Ureter (tissue), 1 donor: ENCODE data around the gene ARHGEF10L. TPM values are rescaled to one million over a fixed set of nuclear protein-coding genes. Genes with fewer than 3 reads are reported as not detected.

Source experiments
- DNase-seq: peaks from one replicate; pipeline ENCODE4 v3.0.0-alpha.2; 2020; ENCODE audit warnings: low spot score
- total RNA-seq: library from RNA; stranded (reverse); gene quantifications from one replicate; pipeline ENCODE4 v1.2.4, GENCODE V29; 2023
- donor health status: DM: yes; HTN: yes; CAD: no.

ARHGEF10L gene
- total RNA-seq, 1 donor from 2014 or later, result 166 TPM

DNA sequence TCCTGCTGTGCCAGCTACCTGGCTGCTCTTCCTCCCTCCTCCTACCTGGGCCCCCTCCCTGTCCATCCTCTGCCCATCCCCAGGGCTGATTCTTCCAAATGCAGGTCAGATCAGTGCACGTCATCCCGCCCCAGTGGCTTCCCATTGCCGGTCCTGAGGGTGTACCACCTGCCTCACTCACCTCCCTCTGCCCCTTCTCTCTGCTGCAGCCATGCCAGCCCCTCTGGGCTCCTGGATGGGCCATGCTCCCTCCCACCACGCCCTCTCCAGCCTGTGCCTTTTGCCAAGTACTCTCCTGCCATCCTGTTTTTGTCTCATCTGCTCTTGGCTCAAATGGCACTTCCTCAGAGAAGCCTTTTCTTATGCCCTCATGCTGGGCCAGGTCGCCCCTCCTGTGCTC, 95.8 kb downstream of the ARHGEF10L start:
- DNase-seq, result no peak

- no peak for DNase-seq
These were observed 96.3 kb downstream of the ARHGEF10L start for GRCh38 chr1:17635811-17636210.

GRCh38 chr1:17636612-17637011, 97.1 kb downstream of the ARHGEF10L start:
- no peak for DNase-seq

- DNase-seq, result no peak
These were observed 97.6 kb downstream of the ARHGEF10L start for GRCh38 chr1:17637055-17637454.

GRCh38 chr1:17639703-17640340, 100.3 kb downstream of the ARHGEF10L start:
- DNase-seq, result no peak

DNA sequence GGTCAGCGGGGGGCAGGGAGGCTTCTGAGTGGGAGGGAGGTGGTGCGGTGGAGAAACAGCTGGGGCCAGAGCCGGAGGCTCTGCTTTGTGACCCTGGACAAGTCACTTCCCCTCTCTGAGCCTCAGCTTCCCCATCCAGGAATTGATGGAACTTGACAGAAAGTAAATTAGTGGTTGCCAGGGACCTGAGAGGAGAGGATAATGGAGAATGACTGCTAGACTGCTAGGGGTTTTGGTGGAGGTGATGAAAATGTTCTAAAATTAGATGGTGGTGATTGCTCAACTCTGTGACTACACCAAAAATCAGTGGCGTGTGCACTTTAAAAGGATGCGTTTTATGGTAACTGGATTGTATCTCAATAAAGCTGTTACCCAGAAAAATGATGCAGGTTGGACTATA, 100.9 kb downstream of the ARHGEF10L start:
- no peak for DNase-seq

DNA sequence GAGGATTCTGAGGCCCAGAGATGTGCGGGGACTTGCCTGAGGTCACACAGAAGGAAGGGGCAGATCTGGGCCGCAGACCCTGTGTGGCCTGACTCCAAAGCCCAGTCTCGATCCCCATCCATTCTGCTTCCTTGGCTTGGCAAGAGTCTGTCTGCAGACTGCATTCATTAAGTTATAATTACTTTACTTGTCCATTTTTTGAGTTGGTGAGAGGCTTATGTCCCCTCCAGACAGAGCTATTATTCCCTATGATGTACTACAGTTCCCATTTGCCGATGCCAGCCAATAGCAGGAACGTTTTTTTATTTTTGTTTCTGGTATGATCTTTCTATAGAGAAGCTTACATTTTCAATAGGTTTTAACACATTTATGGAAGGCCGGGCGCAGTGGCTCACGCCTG, 101.5 kb downstream of the ARHGEF10L start:
- DNase-seq, result no peak

DNA sequence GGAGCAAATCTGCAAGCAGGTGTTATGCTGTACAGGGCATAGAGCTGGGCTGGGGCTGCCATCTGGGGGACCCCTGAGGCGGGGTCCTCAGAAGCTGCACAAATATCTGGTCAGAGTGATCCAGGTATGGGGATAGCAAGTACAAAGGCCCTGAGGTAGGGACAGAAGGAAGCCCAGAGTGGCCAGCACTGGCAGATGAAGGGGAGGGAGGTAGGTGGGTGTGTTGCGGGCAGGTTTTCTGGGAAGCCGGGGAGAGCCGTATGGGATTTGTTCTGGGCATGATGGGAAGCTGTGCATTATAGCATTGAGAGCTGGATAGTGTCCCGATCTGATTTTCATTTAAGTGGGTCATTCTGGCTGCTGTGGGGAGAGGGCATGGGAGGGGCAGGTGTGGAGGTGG, 102.7 kb downstream of the ARHGEF10L start:
- DNase-seq, result no peak

DNA sequence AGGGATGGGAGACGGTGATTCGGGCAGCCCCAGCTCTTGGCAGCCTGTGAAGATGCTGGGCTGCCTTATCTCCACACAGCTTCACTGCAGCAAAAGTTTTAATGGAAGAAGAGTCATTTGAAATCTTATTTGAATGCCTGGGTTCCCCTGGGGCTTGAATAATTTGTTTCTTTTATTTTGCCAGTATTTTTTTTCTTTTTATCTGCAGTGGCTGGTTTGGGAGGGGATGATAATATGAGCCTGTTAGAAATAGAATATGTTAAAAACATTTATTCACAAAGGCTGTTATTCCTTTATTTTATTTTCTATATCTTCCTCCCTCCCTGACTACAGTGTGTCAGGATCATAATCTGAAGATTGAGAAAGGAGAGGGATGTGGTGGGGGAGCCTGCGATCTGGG, 103.4 kb downstream of the ARHGEF10L start:
- DNase-seq, result no peak

GRCh38 chr1:17643861-17644703, 104.6 kb downstream of the ARHGEF10L start:
- no peak for DNase-seq

- DNase-seq, result no peak
These were observed 105.8 kb downstream of the ARHGEF10L start for GRCh38 chr1:17645068-17645911.

DNA sequence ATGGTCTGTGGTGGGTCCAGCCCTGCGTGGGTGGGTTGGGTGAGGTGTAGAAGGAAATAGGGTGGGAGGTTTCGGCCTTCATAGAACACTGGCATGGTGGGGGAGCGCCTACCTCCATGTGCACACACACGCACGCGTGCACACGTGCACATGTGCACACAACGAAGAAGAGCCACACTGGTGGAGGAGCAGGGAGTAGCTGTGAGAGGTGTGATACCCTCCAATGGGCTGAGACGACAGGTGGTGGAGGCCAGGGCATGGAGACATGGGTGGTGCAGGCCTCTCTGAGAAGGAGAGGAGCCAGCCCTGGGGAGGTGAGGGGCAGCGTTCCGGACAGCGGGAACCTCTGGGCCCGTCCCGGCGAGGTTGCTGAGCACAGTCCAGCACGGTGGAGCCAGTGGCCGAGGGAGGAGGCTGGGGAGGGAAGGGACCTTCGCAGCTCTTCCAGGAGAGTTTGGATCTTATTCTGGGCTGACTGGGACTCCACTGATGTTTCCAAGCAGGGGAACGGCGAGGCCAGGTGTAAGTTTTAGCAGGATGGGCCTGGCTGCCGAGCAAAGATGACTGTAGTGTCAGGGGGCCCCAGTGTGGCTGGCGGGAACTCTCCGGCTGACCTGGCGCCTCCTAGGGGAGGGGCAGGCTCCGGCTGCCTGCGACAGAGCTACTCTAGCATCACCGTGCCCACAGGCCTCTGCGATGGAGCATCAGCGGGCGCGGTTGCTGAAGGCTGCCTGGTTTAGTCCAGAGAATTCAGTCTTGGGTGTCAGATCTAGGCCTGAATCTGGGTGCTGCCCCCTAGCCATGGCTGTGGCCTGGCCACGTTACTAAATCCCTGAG, 107.2 kb downstream of the ARHGEF10L start:
- DNase-seq, result no peak

- no peak for DNase-seq
These were observed 109.1 kb downstream of the ARHGEF10L start for GRCh38 chr1:17648457-17649145.

DNA sequence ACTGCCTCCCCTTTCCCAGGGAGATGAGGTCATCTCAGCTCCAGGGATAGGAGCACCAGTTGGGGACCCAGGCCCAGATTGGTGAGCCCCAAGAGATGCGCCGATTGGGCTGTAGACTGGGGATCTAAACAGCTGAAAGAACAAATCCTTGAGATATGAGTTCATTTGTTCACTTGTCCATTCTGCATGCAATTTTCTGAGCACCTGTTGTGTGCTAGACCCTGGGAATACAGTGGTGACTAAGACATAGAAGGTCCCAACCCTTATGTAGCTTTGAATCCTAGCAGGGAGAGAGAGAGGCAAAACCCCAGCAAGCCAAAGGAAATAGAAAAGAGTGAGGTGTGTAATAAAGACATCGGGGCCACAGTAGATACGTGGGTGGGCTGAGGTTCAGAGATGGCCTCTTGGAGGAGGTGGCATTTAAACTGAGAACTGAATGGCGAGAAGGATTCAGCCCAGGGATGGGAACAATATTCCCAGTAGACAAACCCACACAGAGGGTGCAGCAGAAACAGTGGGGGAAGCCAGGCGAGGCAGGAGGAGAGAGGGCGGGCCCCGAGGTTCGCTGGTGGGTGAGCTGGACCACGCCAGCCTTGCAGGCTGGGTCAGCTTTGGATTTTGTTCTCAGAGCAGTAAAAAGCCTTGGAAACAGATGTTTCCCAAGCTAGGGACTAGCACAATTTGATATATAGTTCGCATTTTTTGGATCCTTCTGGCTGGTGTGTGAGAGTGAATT, 110.0 kb downstream of the ARHGEF10L start:
- no peak for DNase-seq

- no peak for DNase-seq
These were observed 113.8 kb downstream of the ARHGEF10L start for GRCh38 chr1:17653276-17653675.

GRCh38 chr1:17653728-17654351, 114.3 kb downstream of the ARHGEF10L start:
- no peak for DNase-seq

DNA sequence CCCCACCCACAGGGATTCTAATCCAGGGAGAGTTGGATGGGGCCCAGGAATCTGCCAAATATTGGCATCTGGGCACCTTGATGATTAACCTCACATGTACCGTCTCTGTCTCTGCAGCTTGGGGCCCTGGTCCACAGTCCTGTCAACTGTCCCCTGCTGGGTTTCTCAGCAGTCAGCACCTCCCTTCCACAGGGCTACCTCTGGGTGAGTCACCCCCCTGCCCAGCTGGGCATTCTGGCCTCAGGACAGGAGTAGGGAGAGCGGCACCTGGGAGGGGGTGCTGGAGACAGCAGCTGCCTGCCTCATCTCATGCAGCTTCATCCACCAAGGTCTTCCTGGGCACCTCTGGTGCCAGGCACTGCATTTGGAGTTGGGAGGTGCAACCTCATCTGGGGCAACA, 115.0 kb downstream of the ARHGEF10L start:
- DNase-seq, result no peak

DNA sequence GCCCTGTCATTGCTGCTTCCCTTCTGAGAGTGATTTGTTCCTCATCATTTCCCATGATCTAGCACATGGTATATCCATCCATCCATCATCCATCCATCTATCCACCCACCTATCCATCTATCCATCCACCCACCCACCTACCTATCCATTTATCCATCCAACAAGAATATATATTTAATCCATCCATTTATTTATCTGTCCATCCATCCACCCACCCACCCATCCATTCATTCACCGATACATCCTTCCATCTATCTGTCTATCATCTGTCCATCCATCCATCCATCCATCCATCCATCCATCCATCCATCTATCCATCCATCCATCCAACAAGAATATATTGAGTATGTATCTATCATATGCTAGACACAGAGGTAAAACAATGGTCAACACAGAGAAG, 115.7 kb downstream of the ARHGEF10L start:
- no peak for DNase-seq

- no peak for DNase-seq
These were observed 116.4 kb downstream of the ARHGEF10L start for GRCh38 chr1:17655922-17656321.

DNA sequence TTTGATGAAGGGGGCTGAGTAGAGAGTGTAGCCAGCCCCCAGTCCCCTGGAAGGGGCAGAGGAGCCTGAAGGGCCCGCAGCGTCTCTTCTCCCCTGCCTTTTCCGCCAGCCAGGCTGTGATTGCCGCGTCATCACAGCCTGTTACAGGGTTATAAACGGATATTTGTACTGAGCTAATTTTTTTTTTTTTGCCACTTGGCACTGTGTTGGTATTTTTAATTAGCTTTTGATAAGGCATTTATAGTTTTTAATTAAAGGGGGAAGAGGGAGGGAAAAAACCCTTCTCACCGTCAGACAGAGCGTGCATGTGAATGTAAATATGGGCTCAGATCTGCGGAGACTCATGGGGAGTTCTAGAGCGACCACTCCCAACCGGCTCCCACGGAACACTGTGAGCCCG, 117.9 kb downstream of the ARHGEF10L start:
- DNase-seq, result no peak
